ENCODE data around the gene SLC5A6. TPM values are rescaled to one million over a fixed set of nuclear protein-coding genes. Genes with fewer than 3 reads are reported as not detected.

Gene SLC5A6
- 86.8 and 101 TPM in 2 replicates for total RNA-seq (2014; rRNA removed; shearing (Covaris generic))

- peak; percentile 95 for DNase-seq (ENCODE audit: low read depth)
Observed at GRCh38 chr2:27211943-27212625, at the start of gene SLC5A6, which contains the start of gene ATRAID. TSS of gene SLC5A6 (minus strand) at chr2:27212268. CDS start at chr2:27207650, 4,618 bp downstream. TSS of gene ATRAID (plus strand) at chr2:27212041. CDS start at chr2:27212369, 328 bp downstream.

GRCh38 chr2:27261241-27261925 is 49.3 kb upstream of the SLC5A6 start:
- DNase-seq (ENCODE audit: low read depth): no peak

GRCh38 chr2:27258051-27258450 is 46.0 kb upstream of the SLC5A6 start:
- no peak for DNase-seq (ENCODE audit: low read depth)

- no peak for DNase-seq (ENCODE audit: low read depth)
Observed at GRCh38 chr2:27256855-27257454, 44.9 kb upstream of the SLC5A6 start.

GRCh38 chr2:27255660-27256059 is 43.6 kb upstream of the SLC5A6 start:
- DNase-seq (ENCODE audit: low read depth): no peak

GRCh38 chr2:27255187-27255586 is 43.1 kb upstream of the SLC5A6 start:
- DNase-seq (ENCODE audit: low read depth): no peak

- no peak for DNase-seq (ENCODE audit: low read depth)
Observed at GRCh38 chr2:27251766-27252165, 39.7 kb upstream of the SLC5A6 start.

- DNase-seq (ENCODE audit: low read depth): no peak
Observed at GRCh38 chr2:27250652-27251379, 38.7 kb upstream of the SLC5A6 start.

- DNase-seq (ENCODE audit: low read depth): peak; percentile 69
Observed at GRCh38 chr2:27249891-27250651, 38.0 kb upstream of the SLC5A6 start.

GRCh38 chr2:27249159-27249890 is 37.3 kb upstream of the SLC5A6 start:
- DNase-seq (ENCODE audit: low read depth): peak; percentile 46

- no peak for DNase-seq (ENCODE audit: low read depth)
Observed at GRCh38 chr2:27247893-27248292, 35.8 kb upstream of the SLC5A6 start.

GRCh38 chr2:27245626-27246025 is 33.6 kb upstream of the SLC5A6 start:
- DNase-seq (ENCODE audit: low read depth): no peak

- no peak for DNase-seq (ENCODE audit: low read depth)
Observed at GRCh38 chr2:27245116-27245515, 33.0 kb upstream of the SLC5A6 start.

- no peak for DNase-seq (ENCODE audit: low read depth)
Observed at GRCh38 chr2:27243391-27244130, 31.5 kb upstream of the SLC5A6 start.

- no peak for DNase-seq (ENCODE audit: low read depth)
Observed at GRCh38 chr2:27242614-27242951, 30.5 kb upstream of the SLC5A6 start.

GRCh38 chr2:27241761-27242613 is 29.9 kb upstream of the SLC5A6 start:
- DNase-seq (ENCODE audit: low read depth): no peak

GRCh38 chr2:27240406-27240805 is 28.3 kb upstream of the SLC5A6 start:
- DNase-seq (ENCODE audit: low read depth): no peak

- no peak for DNase-seq (ENCODE audit: low read depth)
Observed at GRCh38 chr2:27238976-27239375, 26.9 kb upstream of the SLC5A6 start.

GRCh38 chr2:27237341-27237945 is 25.4 kb upstream of the SLC5A6 start:
- DNase-seq (ENCODE audit: low read depth): no peak
